Mucosa of stomach (tissue), 1 donor: ENCODE measurements around the gene KCNQ1.

Experiments used
- H3K27me3 ChIP-seq: one replicate; pipeline ENCODE4 v1.7.0; 2013; ENCODE audit warnings: mild to moderate bottlenecking, low read length; ENCODE audit not compliant: control insufficient read depth, insufficient read depth
- H3K36me3 ChIP-seq: one replicate; pipeline ENCODE4 v1.7.0; 2013; ENCODE audit warnings: low read length; ENCODE audit not compliant: control insufficient read depth, insufficient read depth
- H3K4me1 ChIP-seq: one replicate; pipeline ENCODE4 v1.7.0; 2013; ENCODE audit warnings: mild to moderate bottlenecking, low read length; ENCODE audit not compliant: control insufficient read depth, insufficient read depth
- H3K4me3 ChIP-seq: one replicate; pipeline ENCODE4 v1.7.0; 2013; ENCODE audit warnings: low read length
- H3K9ac ChIP-seq: one replicate; pipeline ENCODE4 v1.7.0; 2013; ENCODE audit warnings: mild to moderate bottlenecking, low read length, moderate library complexity
- H3K9me3 ChIP-seq: one replicate; pipeline ENCODE4 v1.7.0; 2013; ENCODE audit warnings: mild to moderate bottlenecking, low read length, moderate library complexity; ENCODE audit not compliant: control insufficient read depth
- donor health status: Pancreatic carcinoma.

KCNQ1 gene

DNA sequence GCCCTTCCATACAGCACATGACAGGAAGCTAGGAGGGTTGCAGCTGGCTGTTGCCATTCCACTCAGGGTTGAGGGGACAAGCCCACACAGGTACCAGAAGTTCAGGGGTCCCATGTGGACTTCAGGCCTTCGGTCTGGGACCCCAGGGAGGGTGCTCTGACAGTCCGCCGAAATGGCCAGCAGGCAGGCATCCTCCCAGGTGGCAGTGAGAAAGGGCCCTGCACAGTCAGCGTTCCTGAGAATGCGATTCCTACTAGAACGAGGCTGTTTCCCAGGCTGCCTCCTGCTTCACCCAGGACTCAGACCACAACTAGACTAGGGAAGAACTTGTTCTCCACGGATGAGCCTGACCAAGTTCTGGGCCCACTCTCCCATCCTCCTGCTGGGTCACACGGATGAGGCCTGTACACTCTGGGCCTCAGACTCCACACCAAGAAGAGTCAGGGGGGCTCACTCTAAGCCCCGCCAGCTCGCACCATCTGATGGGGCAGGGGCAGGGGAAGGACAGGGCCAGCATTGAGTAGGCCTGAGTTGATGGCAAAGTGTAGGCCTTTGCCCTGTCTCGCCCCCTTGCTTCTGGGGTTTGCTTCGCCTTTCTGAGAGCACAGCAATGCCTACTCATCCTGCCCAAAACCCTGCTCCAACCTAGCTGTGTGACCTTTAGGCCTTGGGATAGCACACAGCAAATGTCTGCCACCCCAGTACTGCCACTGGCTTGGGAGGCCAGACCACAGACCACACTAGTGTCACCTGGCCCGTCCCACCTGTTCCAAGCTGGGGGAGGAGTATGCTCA lies 241.0 kb downstream of the KCNQ1 start:
- Histone ChIP-seq H3K4me1 (peaks cover 26% of the 10 kb centered on the region), H3K36me3 (no peaks in the 10 kb centered on the region), H3K4me3 (no peak overlapping the region), H3K9me3 (no peaks in the 10 kb centered on the region), H3K27me3 (no peaks in the 10 kb centered on the region), H3K9ac (no peak overlapping the region)

DNA sequence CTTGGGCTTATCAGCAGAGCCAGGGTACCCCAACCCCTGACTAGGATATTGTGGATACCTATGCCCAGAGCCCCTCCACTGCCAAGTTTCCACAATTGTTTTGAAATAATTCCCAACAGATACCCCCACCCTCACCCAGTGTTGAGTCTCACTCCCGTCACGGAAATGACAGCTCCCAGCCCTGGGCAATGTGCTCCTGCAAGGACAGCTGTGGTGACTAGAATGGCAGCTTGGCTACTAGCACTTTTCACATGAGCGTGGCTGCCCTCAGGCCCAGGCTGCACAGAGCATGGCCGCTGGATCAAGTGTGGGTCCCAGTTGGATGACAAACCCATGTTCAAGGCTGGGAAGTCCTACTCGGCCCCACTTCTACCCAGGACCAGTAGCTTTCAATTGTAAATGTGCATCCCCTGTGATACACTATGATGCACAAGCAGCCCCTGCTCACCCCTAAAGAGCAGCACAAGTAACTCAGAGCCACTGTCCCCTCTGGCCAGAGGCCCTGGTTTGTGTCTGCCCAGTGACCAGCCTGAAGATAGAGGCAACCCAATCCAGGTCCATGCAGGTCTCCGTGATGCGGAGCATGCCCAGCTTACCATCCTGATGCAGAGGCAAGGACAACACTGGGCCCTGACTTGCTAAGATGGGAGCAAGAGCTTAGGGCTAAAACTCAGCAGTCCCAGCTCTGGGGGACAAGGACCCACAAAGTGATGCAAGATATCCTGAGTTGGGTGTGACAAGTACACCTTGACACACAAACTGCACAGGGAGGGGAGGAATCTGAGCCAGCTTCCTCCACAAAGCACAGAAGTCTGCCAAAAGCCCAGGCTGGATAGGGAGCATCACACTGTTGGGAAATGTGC lies 241.8 kb downstream of the KCNQ1 start:
- H3K36me3 ChIP-seq: no peaks in the 10 kb centered on the region
- no peaks in the 10 kb centered on the region for H3K9me3 ChIP-seq
- H3K27me3 ChIP-seq: no peaks in the 10 kb centered on the region
- no peak overlapping the region for H3K9ac ChIP-seq
- no peak overlapping the region for H3K4me3 ChIP-seq
- peaks cover 35% of the 10 kb centered on the region for H3K4me1 ChIP-seq

DNA sequence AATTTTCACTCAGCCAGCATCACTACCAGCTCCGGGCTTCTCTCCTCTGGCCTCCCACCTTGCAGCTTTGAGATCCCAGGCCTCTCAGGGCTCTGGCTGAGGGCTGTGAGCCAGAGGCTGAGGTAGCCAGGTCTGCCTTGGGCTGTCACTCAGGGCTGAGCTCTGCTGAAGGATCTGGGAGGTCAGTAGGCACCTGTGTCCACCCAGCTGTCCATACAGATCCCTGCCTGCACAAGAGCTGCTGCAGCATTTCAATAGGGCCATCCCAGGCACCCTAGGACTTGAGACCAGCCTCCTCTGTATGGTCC lies 242.4 kb downstream of the KCNQ1 start:
- H3K9ac ChIP-seq: no peak overlapping the region
- H3K4me3 ChIP-seq: no peak overlapping the region
- H3K27me3 ChIP-seq: no peaks in the 10 kb centered on the region
- peaks cover 41% of the 10 kb centered on the region for H3K4me1 ChIP-seq
- H3K36me3 ChIP-seq: no peaks in the 10 kb centered on the region
- H3K9me3 ChIP-seq: no peaks in the 10 kb centered on the region

DNA sequence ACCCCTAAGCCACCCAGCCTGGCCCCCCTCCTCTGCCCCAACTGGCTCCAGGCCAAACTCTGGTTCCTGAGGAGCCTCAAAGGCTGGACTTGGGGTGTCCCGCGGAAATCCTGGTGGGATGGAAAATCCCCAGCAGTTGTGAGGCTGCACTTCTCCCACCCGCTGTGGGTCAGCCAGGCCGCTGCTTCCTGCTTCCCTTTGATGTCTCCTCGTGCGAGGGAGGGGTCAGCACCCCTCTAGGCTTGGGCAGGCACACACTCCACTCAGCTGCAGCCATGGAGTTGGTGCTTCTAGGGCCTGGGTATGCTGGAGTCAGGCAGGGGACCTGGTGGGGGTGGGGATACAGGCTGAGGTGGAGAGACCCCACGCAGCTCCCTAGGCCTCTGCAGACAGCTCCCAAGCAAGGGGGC lies 243.0 kb downstream of the KCNQ1 start:
- Histone ChIP-seq H3K27me3 (no peaks in the 10 kb centered on the region), H3K36me3 (no peaks in the 10 kb centered on the region), H3K9ac (no peak overlapping the region), H3K4me1 (peaks cover 45% of the 10 kb centered on the region), H3K4me3 (no peak overlapping the region), H3K9me3 (no peaks in the 10 kb centered on the region)

DNA sequence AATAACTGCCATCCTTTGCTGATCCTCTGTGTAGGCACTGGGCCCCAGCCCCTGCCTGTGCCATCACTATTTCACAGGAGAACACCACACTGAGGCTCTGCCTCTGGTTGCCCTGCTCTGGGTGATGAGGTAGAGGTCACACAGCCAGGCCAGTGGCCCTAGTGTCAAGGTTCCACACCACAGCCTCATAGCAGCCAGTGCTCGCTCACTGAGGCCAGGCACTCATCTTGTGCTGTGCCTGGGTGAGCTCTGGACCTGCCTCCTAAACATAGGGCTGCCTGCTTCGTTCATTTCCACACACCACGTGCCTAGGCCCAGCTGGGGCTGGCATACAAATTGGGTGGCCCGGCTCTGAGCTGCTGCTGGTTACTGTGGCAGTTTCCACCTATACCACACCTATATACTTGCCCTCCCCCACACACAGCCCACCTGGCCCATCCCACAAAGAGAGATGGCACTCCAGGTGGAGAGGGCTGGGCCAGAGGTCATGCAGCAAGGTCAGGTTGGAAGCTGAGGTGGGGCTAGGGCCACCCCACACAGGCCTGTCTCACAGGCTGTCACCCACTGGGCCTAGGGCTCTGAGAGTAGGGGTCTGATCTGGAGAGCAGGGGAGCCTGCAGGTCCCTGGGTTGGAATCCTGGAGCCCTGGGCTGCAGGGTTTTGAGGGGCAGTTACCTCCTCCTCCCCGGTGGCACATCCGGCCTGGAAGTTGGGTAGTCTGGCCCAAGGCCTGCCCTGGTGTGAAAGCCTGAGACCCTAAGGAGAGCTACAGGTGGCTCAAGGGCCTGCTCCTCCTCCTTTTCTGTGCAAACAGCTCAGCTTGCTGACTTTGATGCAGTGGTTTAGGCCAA lies 243.8 kb downstream of the KCNQ1 start:
- Histone ChIP-seq H3K9ac (no peak overlapping the region), H3K9me3 (no peaks in the 10 kb centered on the region), H3K4me1 (peaks cover 44% of the 10 kb centered on the region), H3K27me3 (no peaks in the 10 kb centered on the region), H3K36me3 (no peaks in the 10 kb centered on the region), H3K4me3 (no peak overlapping the region)

DNA sequence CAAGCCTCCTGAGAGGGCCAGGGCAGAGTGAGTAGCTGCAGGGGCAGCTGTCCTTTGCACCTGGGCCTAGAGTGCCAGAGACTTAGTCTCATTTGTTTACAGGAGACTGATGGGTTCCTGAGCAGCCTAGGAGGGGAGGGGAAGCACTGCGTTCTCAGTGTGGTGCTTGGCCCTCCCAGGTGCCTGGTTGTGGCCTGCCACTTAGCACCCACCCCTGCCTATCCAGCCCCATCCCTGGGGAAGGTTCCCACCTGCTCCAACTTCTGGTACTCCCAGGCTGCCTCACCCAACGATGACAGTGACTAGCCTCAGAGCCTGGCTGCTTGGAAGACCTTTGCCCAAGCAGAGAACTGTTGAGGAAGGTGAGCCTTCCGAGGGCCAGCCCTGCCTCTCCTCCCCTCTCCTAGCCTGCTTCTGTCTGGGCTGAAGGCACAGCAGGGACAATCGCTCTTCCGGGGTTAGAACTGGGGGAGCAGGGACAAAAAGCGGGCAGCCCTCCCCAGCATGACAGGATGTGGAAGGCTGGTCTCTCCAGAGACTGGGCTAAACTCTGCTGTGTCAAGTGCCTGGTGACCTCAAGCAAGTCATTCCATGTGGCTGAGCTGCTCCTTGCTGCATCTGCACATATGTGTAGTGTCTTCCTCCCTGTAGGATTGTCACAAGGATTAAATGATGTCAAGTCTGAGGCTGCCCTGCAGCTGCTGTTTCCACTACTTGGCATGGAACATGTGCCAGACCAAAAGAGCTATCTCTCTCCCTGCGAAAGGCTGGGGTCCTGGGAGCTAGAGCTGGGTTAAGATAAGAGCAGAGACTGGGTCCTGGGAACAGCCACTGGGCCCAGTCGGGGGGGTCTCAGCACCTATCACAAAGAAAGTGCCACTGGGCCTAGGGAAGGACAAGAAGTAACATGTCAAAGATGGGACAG lies 245.1 kb downstream of the KCNQ1 start:
- no peaks in the 10 kb centered on the region for H3K36me3 ChIP-seq
- no peaks in the 10 kb centered on the region for H3K27me3 ChIP-seq
- H3K9me3 ChIP-seq: no peaks in the 10 kb centered on the region
- H3K4me3 ChIP-seq: no peak overlapping the region
- peaks cover 41% of the 10 kb centered on the region for H3K4me1 ChIP-seq
- no peak overlapping the region for H3K9ac ChIP-seq

DNA sequence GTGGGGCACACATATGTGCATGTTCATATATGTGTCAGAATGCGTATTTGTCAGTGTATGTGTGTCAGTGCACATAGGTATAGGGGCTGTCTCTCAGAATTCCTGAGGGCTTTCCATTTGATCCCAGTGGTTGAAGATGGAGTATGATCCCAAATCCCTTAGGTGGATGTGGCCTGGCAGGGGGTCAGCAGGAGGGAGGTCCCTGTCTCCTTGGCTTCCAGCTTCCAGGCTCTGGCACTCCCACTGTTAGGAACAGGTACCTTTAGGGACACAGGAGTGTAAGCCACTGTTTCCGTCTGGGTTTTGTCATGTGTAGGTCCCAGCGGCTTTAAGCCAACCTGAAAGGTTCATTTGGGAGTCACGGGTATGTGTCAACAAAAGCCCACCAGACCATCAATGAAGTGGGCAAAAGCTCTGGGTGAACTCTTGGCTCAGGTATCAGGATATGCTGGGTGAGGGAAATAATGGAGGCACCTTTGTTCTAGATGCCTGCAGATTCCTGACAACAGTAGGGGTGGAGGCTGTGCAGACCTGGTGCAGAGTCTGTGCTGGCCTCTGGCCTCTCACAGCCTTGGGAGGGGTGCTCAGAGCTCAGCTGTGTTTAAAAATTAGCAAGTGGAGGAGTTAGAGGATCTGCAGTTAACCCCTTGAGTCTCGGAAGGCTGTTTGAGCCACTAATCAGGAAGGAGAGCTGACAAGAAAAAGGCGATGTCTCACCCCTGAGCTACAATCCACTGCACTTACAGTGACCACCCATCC lies 246.0 kb downstream of the KCNQ1 start:
- H3K27me3 ChIP-seq: no peaks in the 10 kb centered on the region
- H3K36me3 ChIP-seq: peaks cover 3% of the 10 kb centered on the region
- no peaks in the 10 kb centered on the region for H3K9me3 ChIP-seq
- no peak overlapping the region for H3K4me3 ChIP-seq
- no peak overlapping the region for H3K9ac ChIP-seq
- peaks cover 48% of the 10 kb centered on the region for H3K4me1 ChIP-seq

DNA sequence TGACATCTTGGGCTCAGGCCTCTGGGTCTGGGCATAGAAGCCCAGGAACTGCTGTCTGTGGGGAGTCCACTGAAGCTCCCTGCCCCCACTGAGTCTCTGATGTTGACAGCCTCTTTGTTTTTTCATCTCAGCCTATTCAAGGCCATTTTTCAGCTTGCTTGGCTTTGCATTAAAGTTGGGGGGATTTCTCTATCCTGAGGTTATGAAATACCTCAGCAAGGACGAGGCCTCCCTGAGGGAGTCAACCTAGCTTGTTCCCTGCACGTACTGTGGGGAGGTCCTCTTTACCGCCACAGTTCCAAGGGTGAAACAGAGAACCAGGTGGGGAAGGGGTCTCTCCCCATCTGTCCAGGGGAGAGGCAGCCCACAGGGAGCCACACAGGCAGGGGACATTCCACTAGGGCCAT lies 246.6 kb downstream of the KCNQ1 start:
- Histone ChIP-seq H3K27me3 (no peaks in the 10 kb centered on the region), H3K9me3 (no peaks in the 10 kb centered on the region), H3K4me1 (peaks cover 49% of the 10 kb centered on the region), H3K4me3 (no peak overlapping the region), H3K9ac (no peak overlapping the region), H3K36me3 (peaks cover 3% of the 10 kb centered on the region)

DNA sequence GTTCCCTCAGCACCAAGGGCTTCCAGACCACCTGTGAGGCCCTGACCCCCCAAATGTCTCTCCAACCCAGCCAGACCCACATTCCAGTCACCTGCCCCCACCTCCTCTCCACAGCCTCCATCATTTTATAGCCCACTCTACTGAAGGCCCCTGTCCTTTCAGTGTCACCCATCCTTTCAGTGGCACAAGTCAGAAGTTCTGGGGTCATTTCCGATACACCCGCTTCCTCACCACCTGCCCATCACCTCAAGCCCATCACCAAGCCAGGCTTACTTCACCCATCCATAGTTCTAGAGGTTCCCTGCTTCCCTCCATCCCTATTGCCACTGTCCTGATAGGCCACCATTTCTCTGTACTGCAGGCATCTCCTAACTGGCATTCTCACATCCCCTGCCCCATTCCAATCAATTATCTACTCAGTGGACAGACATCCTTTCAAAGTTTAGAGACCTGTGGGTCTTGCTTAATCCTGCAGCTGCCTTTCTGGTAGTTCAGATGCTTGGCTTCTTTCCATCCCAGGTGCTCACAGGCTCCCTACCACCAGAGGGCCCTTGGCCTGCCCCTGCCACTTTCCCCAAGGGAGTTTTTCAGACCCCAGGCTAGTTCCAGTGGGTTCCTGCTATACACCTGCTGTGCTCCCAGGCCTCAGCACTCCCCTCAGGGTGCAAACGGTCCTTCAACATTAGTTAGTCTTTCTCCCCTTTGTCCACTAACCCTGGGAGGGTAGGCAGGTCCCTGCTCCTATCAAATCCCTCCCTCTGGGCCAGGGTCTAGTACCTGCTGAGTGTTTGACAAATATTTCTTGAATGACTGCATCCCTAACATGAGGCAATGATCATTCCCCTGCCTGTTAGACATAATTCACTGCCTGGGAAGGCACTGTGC lies 247.4 kb downstream of the KCNQ1 start:
- H3K9ac ChIP-seq: no peak overlapping the region
- H3K4me3 ChIP-seq: no peak overlapping the region
- H3K4me1 ChIP-seq: peaks cover 49% of the 10 kb centered on the region
- no peaks in the 10 kb centered on the region for H3K9me3 ChIP-seq
- H3K36me3 ChIP-seq: peaks cover 3% of the 10 kb centered on the region
- H3K27me3 ChIP-seq: no peaks in the 10 kb centered on the region
